Osteocyte (in vitro differentiated cells): Measurements from ENCODE around the gene CARMIL1. TPM values are rescaled to one million over a fixed set of nuclear protein-coding genes. Genes with fewer than 3 reads are reported as not detected.

Experiments
- DNase-seq: peaks from one replicate; pipeline ENCODE4 v3.0.0; 2021; ENCODE audit warnings: mixed read lengths; ENCODE audit not compliant: unreplicated experiment; ENCODE audit errors: extremely low spot score
- H3K27ac Mint-ChIP-seq: one replicate; pipeline ENCODE4 v1.8.0; 2021; ENCODE audit warnings: mild to moderate bottlenecking, mixed read lengths; ENCODE audit not compliant: unreplicated experiment
- H3K27me3 Mint-ChIP-seq: one replicate; pipeline ENCODE4 v1.8.0; 2021; ENCODE audit warnings: mixed read lengths; ENCODE audit not compliant: unreplicated experiment
- H3K36me3 Mint-ChIP-seq: one replicate; pipeline ENCODE4 v1.8.0; 2021; ENCODE audit warnings: mixed read lengths; ENCODE audit not compliant: unreplicated experiment
- H3K4me1 Mint-ChIP-seq: one replicate; pipeline ENCODE4 v1.8.0; 2021; ENCODE audit warnings: mixed read lengths; ENCODE audit not compliant: unreplicated experiment
- H3K4me3 Mint-ChIP-seq: one replicate; pipeline ENCODE4 v1.8.0; 2021; ENCODE audit warnings: mild to moderate bottlenecking, moderate library complexity, mixed read lengths; ENCODE audit not compliant: unreplicated experiment
- H3K9me3 Mint-ChIP-seq: one replicate; pipeline ENCODE4 v1.8.0; 2021; ENCODE audit warnings: mixed read lengths; ENCODE audit not compliant: unreplicated experiment
- total RNA-seq: library from RNA; stranded (reverse); gene quantifications from 2 replicates; pipeline ENCODE4 v1.2.1, GENCODE V29; 2021
- TF ChIP-seq, protein P1 (sequence below): fragments of 200-600 bp; sonication (generic); IDR thresholded peaks from 2 replicates; pipeline ENCODE4 v1.5.0; 2021; ENCODE audit warnings: antibody characterized with exemption, mild to moderate bottlenecking, moderate library complexity

CARMIL1 gene
- total RNA-seq, 1 donor from 2014 or later = 14.9 TPM

DNA sequence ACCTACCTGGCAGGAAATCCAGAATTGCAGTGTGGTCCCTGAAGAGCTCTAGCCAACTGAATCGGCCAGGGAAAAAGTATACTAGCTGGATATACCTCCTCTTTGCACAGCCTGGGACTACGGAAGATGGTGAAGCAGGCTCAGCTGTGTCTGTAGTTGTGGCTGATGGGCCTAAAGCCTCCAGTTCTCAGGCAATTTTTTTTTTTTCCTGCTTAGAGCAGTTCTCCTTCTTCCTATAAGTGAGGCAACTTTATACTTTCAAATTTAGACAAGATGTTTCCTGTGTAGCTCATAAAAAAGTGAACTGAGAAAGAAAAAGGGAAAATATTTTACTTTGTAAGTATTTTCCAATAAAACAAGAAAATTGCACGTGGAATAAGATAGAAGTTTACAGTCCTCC is 172.9 kb downstream of the CARMIL1 start:
- H3K4me3 Mint-ChIP-seq = no peak overlapping the region
- no peak for DNase-seq
- peaks cover 4% of the 10 kb centered on the region for H3K36me3 Mint-ChIP-seq
- H3K9me3 Mint-ChIP-seq = no peaks in the 10 kb centered on the region
- no peak overlapping the region for H3K27ac Mint-ChIP-seq
- peaks cover 31% of the 10 kb centered on the region for H3K4me1 Mint-ChIP-seq
- H3K27me3 Mint-ChIP-seq = no peaks in the 10 kb centered on the region
- TF ChIP-seq, protein P1, sequence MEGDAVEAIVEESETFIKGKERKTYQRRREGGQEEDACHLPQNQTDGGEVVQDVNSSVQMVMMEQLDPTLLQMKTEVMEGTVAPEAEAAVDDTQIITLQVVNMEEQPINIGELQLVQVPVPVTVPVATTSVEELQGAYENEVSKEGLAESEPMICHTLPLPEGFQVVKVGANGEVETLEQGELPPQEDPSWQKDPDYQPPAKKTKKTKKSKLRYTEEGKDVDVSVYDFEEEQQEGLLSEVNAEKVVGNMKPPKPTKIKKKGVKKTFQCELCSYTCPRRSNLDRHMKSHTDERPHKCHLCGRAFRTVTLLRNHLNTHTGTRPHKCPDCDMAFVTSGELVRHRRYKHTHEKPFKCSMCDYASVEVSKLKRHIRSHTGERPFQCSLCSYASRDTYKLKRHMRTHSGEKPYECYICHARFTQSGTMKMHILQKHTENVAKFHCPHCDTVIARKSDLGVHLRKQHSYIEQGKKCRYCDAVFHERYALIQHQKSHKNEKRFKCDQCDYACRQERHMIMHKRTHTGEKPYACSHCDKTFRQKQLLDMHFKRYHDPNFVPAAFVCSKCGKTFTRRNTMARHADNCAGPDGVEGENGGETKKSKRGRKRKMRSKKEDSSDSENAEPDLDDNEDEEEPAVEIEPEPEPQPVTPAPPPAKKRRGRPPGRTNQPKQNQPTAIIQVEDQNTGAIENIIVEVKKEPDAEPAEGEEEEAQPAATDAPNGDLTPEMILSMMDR = no peak

DNA sequence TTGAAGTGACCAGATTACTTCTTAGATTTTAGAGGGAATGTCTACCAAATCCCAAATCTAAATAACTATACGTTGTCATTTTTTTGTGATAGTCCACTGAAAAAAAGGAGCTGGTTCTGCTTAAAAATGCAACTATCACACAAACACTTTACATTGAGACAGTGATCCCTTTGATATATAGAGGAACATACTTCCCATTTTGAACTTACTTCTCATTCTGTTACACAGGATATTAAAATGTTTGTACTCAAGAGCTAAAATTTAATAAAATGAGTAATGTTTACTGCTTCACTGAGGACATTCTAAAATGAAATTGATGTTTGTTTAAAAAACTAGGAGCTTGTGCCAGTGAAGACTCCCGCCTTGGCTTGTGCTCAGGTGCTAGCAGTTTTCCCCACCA is 174.1 kb downstream of the CARMIL1 start:
- peaks cover 4% of the 10 kb centered on the region for H3K36me3 Mint-ChIP-seq
- no peak overlapping the region for H3K27ac Mint-ChIP-seq

DNA sequence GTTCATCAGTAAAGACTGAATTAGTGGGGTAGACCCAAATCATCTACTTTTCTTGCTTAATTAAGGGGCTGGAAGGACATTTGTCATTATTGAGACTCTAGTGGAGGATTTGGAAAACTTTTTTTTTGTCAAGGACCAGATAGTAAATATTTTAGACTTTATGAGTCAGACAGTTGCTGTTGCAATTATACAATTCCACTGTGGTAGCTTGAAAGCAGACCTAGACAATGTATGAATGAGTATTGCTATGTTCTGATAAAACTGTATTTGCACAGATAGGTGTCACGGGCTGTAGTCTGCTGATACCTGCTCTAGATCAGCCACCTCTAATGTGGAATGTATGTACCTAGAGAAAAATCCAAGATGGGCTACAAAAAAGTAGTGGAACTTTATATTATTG is 175.0 kb downstream of the CARMIL1 start:
- Mint-ChIP-seq H3K4me3 (no peak overlapping the region), H3K36me3 (peaks cover 4% of the 10 kb centered on the region), H3K9me3 (no peaks in the 10 kb centered on the region), H3K4me1 (peaks cover 21% of the 10 kb centered on the region), H3K27ac (no peak overlapping the region), H3K27me3 (no peaks in the 10 kb centered on the region)
- TF ChIP-seq, protein P1 = no peak
- no peak for DNase-seq

More for the DNA sequence above, 174.1 kb downstream of the CARMIL1 start:
- DNase-seq = no peak
- H3K4me1 Mint-ChIP-seq = peaks cover 22% of the 10 kb centered on the region
- no peaks in the 10 kb centered on the region for H3K27me3 Mint-ChIP-seq
- no peaks in the 10 kb centered on the region for H3K9me3 Mint-ChIP-seq
- no peak overlapping the region for H3K4me3 Mint-ChIP-seq
- TF ChIP-seq, protein P1 = no peak

DNA sequence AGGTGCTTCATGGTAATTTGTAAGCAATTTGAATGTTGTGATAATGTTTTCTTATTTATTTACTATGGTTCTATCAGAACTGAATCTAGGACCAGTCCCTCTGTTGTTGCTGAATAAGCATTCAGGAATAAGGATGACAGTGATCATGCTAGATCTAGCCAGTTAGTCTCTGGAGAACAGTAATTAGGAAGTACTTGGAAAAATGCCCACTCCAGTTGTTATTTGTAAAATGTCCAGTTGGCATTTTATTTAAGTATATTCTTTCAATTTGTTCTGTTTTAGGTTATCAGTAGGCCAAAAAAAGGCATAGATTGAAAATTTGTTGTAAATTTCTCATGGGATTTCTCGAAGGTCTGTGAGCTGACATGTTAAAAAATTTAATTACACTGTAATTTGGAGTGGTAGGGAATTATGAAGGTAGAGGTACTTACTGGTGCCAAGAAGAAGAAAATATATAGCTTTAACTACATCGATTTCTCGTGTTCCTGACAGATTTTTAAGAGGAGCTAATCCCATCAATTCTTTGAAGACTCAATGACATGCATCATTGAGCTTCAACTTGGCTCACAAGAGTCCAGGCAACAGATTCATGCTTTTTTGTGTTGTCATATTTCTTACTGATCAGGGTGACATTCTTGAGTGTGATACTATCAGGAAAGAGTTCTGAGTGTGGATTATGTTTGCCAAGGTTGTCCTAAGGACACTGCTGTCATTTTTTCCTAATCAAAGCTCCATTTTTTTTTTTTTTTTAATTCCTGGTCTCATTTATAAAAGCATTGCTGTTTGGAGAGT is 177.3 kb downstream of the CARMIL1 start:
- TF ChIP-seq, protein P1 = no peak
- no peak for DNase-seq
- H3K4me1 Mint-ChIP-seq = peaks cover 9% of the 10 kb centered on the region

DNA sequence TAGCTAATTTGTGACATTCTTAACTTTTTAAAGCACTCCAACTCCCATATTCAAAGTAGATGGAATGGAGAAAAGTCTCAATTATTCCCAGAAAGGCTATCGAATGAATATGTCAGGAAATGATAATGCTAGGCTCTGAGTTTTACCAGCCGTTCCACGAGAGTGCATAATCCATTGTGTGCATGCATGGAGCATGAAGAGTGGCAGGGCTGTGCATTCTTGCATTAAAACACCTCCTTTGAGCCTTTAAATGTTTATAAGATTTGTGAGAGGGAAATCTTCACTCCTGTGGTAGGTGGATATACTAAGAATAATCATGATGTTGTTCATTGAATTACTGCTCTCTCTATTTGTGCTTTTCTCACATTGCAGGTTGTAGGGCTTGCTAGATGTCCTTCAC is 178.3 kb downstream of the CARMIL1 start:
- no peaks in the 10 kb centered on the region for H3K27me3 Mint-ChIP-seq
- no peak overlapping the region for H3K4me3 Mint-ChIP-seq
- H3K4me1 Mint-ChIP-seq = peaks cover 9% of the 10 kb centered on the region
- H3K27ac Mint-ChIP-seq = no peak overlapping the region
- TF ChIP-seq, protein P1 = no peak
- DNase-seq = no peak
- no peaks in the 10 kb centered on the region for H3K9me3 Mint-ChIP-seq
- H3K36me3 Mint-ChIP-seq = no peaks in the 10 kb centered on the region

More for the DNA sequence above, 177.3 kb downstream of the CARMIL1 start:
- Mint-ChIP-seq H3K4me3 (no peak overlapping the region), H3K27ac (no peak overlapping the region), H3K9me3 (no peaks in the 10 kb centered on the region), H3K36me3 (no peaks in the 10 kb centered on the region), H3K27me3 (no peaks in the 10 kb centered on the region)
